ENCODE measurements around the gene PNKP.

Gene PNKP

GRCh38 chr19:49889038-49889686, 21.8 kb upstream of the PNKP start:
- TF ChIP-seq, protein P1, sequence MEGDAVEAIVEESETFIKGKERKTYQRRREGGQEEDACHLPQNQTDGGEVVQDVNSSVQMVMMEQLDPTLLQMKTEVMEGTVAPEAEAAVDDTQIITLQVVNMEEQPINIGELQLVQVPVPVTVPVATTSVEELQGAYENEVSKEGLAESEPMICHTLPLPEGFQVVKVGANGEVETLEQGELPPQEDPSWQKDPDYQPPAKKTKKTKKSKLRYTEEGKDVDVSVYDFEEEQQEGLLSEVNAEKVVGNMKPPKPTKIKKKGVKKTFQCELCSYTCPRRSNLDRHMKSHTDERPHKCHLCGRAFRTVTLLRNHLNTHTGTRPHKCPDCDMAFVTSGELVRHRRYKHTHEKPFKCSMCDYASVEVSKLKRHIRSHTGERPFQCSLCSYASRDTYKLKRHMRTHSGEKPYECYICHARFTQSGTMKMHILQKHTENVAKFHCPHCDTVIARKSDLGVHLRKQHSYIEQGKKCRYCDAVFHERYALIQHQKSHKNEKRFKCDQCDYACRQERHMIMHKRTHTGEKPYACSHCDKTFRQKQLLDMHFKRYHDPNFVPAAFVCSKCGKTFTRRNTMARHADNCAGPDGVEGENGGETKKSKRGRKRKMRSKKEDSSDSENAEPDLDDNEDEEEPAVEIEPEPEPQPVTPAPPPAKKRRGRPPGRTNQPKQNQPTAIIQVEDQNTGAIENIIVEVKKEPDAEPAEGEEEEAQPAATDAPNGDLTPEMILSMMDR (conservative IDR thresholded peaks at IDR 0.05) = no peak
- no peak overlapping the region for H3K27ac ChIP-seq

GRCh38 chr19:49888510-49888824, 21.1 kb upstream of the PNKP start:
- H3K27ac ChIP-seq = no peak overlapping the region
- TF ChIP-seq, protein P1 (conservative IDR thresholded peaks at IDR 0.05) = no peak

DNA sequence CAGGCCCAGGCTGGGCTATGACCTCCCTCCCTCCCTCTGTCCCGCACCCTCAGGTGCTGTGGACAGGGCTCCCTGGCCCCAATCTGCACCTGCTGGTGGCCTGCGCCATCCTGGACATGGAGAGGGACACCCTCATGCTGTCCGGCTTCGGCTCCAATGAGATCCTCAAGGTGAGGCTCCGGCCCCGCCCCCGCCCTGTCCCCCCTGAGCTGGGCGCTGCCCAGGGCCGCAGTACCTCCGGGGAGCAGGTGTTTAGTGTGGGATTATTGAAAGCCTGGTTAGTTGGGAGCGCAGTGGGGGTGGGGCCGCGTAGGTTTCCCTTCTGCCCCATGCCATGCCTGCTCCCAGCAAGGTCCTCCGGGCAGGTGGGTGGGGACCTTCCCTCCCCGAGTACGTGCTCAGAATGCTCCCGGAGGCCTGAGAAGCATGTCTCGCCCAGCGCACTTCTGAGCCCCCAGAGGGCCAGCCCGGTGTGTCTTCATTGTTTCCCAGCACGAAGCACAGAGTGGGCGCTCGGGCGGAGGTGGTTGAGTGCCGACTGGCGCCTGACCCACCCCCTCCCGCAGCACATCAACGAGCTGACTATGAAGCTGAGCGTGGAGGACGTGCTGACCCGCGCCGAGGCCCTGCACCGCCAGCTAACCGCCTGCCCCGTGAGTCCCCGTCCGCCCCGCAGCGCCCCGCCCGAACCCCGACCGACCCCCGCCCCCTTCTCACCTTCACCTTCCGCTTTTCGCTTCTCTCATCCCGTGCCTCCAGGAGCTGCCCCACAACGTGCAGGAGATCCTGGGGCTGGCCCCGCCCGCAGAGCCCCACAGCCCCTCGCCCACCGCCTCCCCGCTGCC, 20.5 kb upstream of the PNKP start:
- H3K27ac ChIP-seq = no peak overlapping the region
- TF ChIP-seq, protein P1 (conservative IDR thresholded peaks at IDR 0.05) = no peak

- no peak overlapping the region for H3K27ac ChIP-seq
- TF ChIP-seq, protein P1 (conservative IDR thresholded peaks at IDR 0.05) = no peak
These were observed 19.8 kb upstream of the PNKP start for GRCh38 chr19:49887037-49887664.

DNA sequence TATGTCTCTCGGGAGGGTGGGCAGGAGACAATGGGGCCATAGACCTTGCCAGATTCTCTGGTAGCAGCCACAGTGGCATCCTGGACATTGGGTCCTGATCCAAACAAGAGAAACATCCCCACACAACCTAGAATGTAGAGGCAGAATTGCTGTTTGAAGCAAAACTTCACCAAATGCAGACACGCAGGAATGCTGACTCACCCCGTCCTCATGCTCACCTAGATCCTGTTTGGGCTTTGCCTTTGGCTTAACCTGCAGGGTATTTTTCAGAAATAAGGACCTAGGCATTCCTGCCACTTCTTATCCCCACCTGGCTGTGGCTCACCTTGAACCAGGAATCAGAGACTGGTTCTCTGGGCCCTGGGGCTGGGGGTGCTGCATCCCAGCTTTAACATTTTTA, 17.4 kb upstream of the PNKP start:
- TF ChIP-seq, protein P1 (conservative IDR thresholded peaks at IDR 0.05) = no peak
- H3K27ac ChIP-seq = no peak overlapping the region

GRCh38 chr19:49884109-49884508, 16.7 kb upstream of the PNKP start:
- H3K27ac ChIP-seq = no peak overlapping the region
- TF ChIP-seq, protein P1 (conservative IDR thresholded peaks at IDR 0.05) = no peak

- H3K27ac ChIP-seq = no peak overlapping the region
- TF ChIP-seq, protein P1 (conservative IDR thresholded peaks at IDR 0.05) = no peak
These were observed 15.7 kb upstream of the PNKP start for GRCh38 chr19:49883094-49883493.

Data from VCaP (cell line).